ENCODE data around the gene PLEKHA6. TPM values are rescaled to one million over a fixed set of nuclear protein-coding genes. Genes with fewer than 3 reads are reported as not detected.

PLEKHA6 gene
- total RNA-seq, 1 donor from 2014 or later = 0.93 TPM

DNA sequence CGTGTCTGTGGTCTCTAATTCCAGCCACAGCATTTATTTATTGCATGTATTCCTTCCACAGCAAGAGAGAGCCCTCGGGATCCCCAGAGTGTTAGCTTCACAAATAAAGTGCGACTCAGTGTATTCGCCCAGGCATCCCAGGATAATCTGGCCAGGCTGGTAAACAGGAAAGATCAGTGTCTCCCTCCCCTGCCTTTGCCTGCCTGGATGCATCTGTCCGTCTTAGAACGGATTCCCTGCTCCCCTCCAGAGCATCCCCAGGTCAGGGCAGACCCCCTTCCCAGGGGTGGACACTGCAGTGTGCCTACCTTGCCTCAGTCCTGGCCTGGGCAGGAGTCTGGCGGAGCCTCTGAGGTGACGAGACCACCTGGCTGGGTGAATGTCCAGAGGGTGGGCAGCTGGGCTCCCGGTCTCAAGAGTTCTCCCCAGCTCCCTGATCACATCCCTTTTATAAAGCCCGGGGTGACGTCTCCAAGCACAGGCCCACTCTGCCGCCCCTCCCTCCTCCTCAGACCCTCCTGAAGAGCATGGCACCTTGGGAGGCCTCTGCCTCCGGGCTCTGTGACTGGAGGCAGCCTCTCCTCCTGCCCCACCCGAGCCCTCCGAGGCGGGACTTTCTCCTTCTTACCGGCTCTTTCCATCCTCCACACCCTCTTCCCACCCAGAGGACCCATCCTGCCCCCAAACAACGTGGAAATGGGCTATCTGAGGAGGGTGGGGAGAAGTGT lies 163.5 kb downstream of the PLEKHA6 start, which contains the start of gene KISS1:
TSS of gene KISS1 (minus strand) at position 424 of the 728 bp plus-strand sequence. CDS start 3,615 bp downstream, outside the sequence.
- DNase-seq (ENCODE audit: extremely low read depth, low read depth, low spot score) = no peak

DNA sequence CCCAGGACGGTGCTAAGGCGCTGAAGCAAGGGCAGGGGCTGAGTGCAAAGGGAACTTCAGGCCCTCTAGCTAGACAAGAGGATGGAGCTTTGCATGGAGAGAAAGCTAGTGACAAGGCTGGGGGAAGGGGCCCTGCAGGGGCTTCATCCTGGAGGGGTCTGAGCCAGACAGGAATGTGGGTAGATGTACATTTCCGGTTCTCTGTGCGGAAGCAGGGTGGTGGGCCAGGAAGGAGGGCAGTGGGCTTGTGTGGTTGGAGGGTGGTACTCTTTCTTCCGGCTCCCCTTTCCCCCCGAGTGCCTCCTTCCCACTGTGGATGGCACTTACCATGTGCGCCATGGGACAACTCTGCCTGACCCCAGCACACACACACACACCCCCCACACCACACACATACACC lies 165.0 kb downstream of the PLEKHA6 start:
- no peak for DNase-seq (ENCODE audit: extremely low read depth, low read depth, low spot score)

DNA sequence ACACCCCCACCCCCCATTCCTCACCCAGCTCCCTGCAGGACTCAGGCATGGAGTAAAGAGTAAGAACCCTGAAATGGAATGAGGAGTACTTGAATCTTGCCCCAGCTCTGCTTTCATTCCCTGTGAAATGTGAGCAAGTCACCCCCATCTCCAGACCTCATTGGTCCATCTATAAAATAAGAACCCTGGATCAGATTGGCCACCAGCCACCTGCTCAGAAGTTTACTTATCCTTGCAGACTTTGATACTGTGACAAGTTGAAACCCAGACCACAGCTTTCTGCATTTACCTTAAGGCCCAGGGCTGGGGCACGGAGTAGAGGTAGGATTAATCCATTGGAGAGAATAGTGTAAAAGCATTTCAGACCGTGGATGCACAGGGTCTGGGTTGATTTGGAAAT lies 165.6 kb downstream of the PLEKHA6 start:
- no peak for DNase-seq (ENCODE audit: extremely low read depth, low read depth, low spot score)

DNA sequence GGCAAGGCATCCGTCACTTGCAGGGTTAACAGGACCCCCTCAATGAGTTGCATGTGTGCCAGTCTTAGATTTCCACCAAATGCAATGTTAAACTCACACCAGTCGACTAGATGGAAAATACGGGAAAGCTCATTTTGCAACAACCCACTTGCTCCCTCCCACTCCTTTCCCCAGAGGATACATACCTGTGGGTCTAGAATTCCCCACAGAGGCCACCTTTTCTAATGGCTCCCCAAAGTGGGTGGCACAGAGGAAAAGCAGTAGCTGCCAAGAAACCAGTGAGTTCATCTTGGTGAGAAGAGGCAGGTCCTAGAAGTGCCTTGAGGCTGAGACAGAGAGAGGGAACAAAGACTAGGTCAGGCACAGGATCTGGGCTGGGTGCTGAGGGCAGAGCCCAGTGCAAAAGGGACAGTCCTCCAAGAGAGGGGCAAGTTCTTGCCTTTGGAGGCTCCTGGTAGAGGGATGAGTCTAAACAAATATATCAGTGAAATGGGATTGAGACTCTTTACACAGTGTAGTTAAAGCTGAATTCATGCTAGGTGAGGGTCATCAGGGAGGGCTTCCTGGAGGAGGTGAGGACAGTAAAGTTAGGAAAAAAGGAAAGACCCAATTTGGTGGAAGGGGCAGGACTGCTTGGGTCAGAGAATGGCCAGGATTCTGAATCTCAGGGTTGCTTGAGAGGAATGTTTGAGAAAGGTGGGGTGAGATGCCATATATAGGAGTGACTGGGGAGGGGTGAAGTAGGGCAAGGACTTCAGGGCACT lies 167.0 kb downstream of the PLEKHA6 start:
- DNase-seq (ENCODE audit: extremely low read depth, low read depth, low spot score) = no peak

DNA sequence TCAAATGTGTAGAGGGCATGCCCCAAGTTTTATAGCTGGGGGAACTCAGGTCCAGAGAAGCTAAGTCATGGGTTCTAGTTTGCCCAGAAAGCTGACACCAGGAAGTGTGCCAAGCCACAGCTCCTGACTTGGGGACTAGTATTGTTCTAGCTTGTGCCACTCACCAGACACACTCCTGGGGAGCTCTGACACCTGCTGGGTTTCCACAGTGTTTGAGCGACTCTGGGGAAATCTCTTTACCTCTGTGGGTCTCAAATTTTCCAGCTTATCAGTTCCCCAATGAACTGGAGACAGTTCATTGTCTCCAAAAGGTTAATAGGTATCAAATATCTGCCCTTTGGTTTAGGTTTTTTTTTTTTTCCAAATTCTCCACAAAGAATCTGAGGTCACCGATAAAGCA lies 167.7 kb downstream of the PLEKHA6 start:
- no peak for DNase-seq (ENCODE audit: extremely low read depth, low read depth, low spot score)

DNA sequence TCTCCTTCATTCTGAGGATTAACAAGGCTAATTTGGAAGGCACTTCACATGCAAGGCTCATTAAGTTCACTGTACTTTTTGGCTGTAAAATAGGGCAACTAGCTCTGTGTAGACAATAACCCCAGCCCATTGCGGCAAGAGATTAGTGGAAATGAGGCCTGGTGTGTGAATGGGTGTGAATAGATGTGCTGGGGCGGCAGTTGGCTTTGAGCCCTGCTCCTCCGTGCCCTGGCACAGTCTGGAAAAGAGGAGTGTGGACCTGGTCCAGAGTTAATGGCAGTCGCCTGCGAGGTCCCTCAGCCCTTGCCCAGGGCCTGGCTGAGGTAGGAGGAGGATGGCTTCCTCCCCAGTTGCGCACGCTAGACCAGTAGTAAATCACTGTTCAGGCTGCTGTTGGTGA lies 168.3 kb downstream of the PLEKHA6 start:
- DNase-seq (ENCODE audit: extremely low read depth, low read depth, low spot score) = no peak

DNA sequence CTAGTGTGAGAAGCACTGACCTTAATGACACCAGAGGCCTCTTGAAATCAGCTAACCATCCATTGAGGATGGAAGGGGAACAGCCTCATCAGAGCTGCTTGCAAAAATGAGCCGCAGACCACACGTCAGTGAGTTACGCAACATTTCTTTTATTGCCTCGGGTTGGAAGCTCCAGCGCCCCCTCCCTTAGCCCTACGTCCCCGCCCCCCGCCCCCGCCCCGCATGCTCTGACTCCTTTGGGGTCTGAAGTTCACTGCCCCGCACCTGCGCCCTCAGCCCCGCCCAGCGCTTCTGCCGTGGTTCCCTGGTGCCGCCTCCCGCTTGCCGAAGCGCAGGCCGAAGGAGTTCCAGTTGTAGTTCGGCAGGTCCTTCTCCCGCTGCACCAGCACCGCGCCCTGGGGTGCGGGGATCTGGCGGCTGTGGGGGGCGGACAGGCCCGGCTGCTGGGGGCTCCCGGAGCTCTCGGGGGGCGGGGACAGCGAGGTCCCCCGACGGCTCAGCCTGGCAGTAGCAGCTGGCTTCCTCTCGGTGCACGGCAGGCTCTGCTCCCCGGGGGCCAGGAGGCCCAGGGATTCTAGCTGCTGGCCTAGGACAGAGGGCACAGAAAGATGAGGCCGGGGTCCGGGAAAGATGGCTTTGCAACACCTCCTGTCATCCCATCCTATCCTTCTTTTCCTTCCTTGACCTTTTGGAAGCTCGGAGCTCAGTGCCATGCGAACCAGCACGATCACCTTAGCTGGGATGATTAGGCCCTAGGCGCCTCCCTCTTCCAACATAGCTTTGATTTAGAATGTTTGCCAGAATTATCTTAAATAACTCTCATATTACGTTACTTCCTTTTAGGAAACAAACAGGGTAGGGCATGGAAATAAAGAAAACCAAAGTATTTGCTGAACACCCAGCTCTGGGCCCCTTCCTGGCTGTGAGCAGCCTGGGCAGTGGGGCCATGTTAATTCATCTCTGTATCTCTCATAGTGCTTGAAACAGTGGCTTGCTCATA lies 169.2 kb downstream of the PLEKHA6 start:
- no peak for DNase-seq (ENCODE audit: extremely low read depth, low read depth, low spot score)

DNA sequence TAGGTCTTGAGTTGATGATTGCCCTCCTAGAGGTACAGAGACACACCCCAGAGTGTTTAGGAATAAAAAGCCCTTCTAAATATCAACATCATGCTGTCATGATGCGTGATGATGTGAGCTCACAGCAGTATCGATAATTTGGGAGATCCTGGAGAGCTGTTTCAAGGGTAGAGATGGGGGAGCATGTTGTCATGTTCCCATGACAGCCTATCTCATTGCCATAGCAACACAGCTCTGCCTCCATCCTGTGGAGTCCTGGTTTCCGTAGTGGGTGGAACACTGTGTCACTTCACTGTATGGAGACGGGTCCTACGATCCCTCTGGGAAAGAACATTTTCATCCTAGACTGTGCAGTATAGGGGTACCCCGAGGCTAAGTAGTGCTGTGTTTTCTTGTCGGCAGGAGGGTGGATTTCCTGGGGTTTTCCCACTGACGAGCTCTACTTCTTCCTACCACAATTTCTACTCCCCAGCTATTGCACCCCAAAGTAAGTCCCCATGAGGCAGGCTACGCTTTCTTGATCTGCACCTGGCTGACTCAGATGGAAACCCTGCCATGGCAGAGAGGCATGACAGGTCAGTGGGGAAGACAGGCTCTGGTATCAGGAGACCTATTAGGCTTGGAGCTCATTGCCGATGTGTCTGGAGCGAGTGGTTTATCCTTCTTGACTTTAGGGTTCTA lies 170.6 kb downstream of the PLEKHA6 start:
- no peak for DNase-seq (ENCODE audit: extremely low read depth, low read depth, low spot score)

DNA sequence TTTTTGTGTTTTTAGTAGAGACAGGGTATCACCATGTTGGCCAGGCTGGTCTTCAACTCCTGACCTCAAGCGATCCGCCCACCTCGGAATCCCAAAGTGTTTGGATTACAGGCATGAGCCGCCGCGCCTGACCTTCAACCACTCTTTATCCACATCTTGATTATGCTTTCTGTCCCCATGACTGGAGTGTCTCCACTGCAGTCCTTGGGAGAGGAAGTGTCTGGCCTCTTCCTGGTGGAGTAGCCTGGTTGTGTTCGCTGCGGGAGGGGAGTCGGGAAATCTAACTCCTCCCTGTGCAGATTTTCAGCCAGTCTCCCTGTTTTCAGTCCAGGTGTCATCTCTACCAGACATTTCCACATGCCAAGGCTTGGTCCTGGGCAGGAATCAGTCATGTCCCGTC lies 173.1 kb downstream of the PLEKHA6 start:
- no peak for DNase-seq (ENCODE audit: extremely low read depth, low read depth, low spot score)

DNA sequence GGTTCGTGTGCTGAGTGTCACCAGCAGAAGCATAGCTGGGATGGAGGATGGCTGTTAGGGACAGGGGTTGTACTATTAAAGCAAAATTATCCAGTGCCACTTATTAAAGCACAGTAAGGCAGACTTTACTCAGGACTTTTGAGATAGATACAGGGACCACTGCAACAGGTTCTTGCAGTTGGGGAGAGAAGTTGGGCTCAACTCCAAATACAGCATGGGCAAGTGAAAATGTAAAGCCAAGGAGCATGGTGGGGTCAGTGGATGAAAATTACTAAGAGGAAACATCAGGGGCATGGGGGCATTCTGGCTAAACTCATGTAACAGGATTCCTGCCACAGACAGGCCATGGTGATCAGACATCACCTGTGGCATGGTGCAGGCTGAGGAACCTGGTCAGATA lies 178.6 kb downstream of the PLEKHA6 start:
- DNase-seq (ENCODE audit: extremely low read depth, low read depth, low spot score) = no peak

DNA sequence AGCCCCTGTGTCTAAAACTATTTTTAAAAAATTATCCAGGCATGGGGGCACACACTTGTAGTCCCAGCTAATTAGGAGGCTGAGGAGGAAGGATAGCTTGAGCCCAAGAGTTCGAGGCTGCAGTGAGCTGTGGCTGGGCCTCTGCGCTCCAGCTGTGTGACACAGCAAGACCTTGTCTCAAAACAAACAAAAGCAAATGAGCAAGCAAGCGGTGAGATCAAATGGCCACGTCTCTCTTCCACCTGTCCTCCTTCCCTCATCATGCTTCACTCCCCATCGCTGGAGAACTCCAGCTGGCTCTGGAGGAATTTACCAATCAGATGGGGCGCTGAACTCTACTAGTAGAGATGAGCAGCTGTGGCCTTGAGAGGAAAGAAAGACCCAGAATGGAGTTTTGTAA lies 179.6 kb downstream of the PLEKHA6 start:
- no peak for DNase-seq (ENCODE audit: extremely low read depth, low read depth, low spot score)

DNA sequence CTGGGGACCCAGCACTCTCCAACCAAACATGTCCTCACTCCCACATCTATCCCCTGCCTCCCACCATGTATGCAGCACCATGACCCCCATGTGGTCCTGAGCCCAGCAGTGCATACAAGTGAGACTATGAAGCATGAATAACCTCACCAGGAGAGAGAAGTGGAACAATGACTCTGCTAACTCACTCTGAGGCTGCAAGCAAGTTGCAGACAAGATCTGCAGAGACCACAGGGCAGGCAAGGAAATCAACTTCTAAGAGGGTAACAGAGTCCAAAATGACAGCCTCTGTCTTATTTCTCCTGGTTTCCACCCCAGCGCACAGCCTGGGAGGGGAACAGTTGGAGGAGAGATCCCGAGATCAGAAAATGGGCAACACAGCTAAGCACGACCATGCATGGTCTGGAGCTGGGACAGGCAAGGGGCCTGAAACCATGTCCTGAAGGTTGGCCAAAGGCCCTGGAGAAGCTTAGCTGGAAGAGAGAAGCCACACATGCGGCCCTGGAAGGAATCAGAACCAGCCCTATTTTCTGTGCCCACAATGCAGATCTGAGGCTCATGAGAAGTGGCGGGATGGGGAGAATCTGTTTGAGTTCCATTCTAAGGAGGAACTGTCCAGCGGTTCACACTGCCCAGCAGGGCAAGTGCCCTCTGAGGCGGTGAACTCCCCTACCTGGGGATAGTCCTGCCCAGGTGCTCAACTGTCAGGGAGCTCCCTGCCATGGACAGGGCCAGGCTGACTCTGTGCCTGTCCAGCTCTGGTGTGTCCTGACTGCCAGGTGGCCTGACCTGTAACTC lies 181.0 kb downstream of the PLEKHA6 start:
- no peak for DNase-seq (ENCODE audit: extremely low read depth, low read depth, low spot score)

DNA sequence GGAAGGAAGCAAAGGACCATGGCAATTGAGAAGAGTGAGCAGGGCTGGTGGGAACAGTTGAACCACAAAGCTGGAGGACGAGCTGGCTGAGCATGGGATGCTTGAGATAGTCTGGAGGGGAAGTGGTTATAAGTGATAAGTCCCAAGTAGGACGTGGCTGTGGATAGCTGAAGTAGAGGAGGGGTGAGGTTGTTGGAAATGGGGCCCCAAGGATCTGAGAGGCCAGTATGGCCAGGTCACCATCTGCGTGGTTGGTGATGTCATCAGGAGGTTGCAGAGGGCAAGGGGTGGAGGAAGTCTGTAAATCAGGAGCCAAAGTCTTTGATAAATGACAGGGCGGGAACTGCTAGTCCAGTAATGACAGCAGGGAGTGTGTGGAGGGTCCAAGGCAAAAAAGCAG lies 182.6 kb downstream of the PLEKHA6 start:
- no peak for DNase-seq (ENCODE audit: extremely low read depth, low read depth, low spot score)

DNA sequence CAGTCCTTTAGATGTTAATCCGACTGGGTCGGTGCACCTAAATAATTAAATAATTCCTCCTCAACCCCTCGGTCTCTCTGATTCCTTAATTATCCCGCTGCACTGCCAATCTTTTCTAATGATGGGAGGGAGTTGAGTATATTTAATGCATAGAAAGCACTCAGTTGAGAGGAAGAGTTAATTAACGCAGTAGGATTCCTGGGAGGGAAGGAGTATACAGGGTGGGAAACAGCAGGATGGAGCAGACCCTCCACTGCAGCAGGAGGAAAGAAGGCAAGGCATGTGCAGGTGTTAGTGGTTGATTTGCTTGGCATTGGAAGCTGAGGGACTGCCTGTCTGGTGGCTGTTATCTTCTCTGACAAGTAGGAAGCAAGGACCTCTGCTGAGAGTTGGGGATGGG lies 183.7 kb downstream of the PLEKHA6 start:
- no peak for DNase-seq (ENCODE audit: extremely low read depth, low read depth, low spot score)

DNA sequence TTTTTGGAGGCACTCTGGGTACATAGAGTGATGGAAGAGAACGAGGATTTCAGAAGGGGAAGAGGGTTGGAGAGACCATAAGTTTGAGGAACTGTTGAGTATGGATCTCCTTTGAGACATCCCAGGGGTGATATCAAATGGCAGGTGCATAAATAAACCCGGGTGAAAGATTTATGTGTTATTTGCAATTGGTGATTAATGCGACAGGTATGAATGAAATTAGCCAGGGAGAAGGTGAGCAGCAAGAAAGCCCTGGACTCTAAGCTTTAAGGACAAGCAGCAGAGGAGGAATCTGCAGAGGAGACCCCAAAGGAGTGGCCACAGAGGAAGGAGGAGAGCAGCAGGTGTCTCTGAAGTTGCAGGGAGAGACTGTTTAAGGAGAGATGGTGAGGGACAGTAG lies 184.8 kb downstream of the PLEKHA6 start:
- DNase-seq (ENCODE audit: extremely low read depth, low read depth, low spot score) = no peak

DNA sequence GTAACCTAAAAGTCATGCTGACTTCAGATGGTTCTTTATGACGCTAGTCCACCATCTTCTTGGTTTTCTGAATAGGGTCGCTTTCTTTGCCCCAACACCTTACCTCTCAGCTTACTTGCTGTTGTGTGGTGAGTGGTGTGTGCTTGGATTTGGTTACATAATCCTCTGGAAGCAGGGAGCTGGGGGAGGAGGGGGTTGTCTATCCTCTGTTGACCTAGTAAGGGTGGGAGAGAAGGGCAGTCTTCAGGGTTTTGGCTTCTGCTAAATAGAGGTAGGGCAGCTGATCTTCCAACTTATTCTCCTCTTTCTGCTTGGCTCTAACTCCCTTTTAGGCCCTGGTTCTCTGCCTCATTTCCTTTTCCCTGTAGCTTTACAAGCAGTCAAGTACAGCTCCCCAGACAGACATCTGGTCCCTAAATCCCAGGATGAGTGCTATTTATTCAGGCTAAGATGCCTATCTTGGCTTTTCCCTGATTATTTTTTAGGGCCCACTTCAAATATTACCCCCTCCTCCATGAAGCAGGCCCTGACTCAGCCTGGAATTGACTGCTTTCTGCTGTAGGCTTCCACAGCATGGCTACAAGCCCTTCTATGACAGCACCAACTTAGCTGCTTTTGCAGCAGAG lies 187.2 kb downstream of the PLEKHA6 start:
- DNase-seq (ENCODE audit: extremely low read depth, low read depth, low spot score) = no peak

DNA sequence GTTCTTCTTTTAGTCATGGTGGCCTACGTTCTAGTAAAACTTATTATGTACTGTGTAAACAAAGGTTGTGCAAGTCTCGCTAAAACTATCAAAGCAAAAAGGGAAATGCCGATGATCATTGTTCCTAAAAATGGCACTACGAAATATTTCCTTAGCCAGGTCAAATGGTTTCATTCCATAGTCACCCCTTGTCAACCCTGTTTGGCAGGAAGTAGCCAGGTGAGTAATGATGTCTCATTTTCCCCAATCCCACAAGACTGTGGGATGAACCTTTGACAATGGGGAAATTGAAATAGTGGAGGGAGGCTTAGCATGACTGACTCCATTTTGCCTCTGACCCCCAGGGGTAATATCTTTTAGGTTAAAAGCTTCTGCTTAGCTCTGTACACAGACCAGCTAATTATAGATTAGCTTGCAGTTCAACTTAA lies 188.0 kb downstream of the PLEKHA6 start:
- peak; percentile 64 for DNase-seq (ENCODE audit: extremely low read depth, low read depth, low spot score)

DNA sequence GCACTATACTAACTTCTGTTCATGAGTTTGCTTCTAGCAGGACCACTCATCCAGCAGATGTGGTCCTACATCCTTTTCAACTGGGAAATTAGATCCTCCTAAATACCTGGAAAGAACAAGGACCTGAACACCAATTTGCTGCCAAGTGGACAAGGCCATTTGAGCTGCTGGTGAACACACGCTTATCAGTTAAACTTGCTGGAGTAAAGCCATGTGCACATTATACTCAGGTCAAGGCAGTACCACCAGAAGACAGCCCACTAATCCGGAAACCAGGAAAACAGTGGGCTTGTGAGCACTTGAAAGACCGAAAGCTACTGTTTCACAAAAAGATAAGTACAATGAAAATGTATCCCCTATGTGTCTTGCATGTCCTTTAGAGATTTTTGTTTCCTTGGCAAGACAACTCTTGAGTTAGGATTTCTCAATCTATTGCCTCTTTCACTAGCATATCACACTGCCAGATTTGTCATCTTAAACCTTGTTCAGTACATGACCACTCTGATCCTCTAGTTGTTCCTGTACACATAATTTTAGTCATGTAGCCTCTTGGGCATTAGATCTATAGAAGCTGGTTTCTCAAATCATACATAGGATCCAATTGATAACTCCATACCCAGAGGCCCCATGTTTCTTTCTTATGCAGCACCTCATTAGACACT lies 189.1 kb downstream of the PLEKHA6 start:
- no peak for DNase-seq (ENCODE audit: extremely low read depth, low read depth, low spot score)

DNA sequence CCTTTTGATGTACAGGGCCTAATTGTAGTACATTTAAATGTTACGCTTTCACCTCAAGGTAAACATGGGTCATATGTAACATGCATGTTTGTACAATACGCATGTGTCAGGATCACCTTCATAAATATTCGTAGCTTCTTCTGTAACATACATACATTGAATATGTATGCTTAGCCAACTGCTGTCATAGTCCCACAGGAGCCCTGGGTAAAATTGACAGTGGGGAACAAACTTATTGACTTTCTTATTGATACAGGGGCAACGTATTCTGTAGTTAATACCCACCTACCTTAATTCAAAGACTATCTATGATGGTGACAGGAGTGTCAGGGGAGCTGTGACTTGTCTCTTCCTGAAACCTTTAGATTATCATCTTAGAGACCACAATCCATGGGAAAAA lies 189.9 kb downstream of the PLEKHA6 start:
- no peak for DNase-seq (ENCODE audit: extremely low read depth, low read depth, low spot score)
